GM12875 (cell line): ENCODE data around the gene USP10.

Experiments
- H3K4me3 ChIP-seq: one replicate; pipeline ENCODE4 v1.5.1; 2011; ENCODE audit warnings: low read depth, low read length, control low read depth
- CTCF ChIP-seq: IDR thresholded peaks from 2 replicates; pipeline ENCODE4 v1.5.1; 2011; ENCODE audit warnings: low read depth, mild to moderate bottlenecking, control low read depth, inconsistent platforms, low read length, moderate library complexity, borderline replicate concordance; ENCODE audit not compliant: insufficient read depth

Gene USP10

DNA sequence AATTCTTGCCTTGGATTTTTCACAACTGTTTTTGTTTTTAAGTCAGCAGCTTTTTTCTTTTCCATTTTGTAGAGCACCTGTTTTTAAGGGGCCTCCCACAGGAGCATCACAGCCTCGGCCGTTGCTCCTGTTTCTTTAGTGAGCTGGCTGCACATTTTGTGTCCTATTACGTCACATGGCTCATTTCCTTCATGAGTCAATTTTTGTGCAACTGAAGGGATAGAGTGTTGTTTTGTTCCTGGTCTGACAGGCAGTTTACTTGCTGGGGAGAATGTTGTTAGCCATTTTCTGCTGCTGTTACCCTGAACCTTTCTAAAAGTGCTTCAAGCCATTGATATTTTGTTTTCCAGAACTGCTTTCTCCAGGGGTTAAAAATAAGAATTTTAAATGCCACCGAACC is 75.0 kb downstream of the USP10 start:
- TF ChIP-seq CTCF, result no peak
- no peak overlapping the region for H3K4me3 ChIP-seq

DNA sequence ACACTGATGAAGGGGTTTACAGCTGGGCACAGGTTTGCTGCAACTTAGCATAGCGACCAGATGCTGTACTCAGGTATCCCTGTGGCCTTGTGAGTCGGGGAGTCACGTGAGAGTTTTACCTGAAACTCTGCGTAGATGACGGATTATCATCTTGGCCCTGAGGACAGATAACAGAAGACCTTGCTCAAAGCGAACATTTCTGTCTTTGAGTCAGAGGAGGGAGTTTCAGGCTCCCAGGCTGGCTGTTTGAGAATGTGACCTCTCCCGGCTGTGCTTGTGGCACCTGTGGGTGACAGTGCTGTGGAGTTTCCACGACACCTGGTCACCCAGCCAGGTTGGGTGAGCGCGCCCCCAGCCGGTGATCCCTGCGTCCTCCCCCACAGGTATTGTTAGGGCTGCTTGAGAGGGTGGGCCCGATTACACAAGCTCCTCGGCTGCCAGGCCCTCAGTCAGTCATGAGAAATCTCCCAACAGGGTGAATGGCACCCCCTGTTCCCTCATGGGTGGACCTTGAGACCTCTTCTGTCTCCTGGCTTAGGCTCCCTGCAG is 75.5 kb downstream of the USP10 start:
- no peak for TF ChIP-seq CTCF
- no peak overlapping the region for H3K4me3 ChIP-seq

DNA sequence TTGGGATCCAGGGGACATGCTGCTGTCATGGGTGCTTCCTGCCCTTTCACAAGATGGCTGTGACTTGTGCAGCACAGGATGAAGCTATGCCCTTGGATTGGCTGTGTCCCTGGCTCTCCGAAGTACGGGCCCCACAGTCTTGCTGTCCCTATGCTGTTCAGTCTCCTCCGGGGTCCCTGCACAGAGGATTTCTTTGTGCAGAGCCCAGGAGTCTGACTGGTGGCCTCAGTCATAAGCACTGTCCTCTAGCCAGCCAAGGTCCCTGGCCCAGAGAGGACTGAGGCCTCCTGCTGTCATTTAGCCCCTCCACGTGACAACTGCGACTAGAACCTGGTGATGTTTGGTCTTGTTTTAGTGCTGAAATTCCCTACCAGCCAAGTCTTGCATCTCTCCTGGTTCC is 77.6 kb downstream of the USP10 start:
- TF ChIP-seq CTCF, result no peak
- H3K4me3 ChIP-seq, result no peak overlapping the region

DNA sequence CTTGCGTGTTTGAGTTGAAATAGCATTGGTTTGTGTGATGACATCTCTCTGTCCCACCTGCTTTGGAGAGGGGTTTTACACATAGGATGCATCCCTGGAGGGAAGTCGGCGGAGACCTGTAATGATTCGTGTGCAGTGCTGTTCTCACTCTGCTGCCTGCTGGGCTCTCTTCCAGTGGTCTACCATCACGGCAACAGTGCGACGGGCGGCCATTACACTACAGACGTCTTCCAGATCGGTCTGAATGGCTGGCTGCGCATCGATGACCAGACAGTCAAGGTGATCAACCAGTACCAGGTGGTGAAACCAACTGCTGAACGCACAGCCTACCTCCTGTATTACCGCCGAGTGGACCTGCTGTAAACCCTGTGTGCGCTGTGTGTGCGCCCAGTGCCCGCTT is 78.9 kb downstream of the USP10 start:
- H3K4me3 ChIP-seq, result no peak overlapping the region
- no peak for TF ChIP-seq CTCF

GRCh38 chr16:84780063-84780462 is 80.3 kb downstream of the USP10 start:
- no peak for TF ChIP-seq CTCF
- H3K4me3 ChIP-seq, result no peak overlapping the region

- TF ChIP-seq CTCF, result no peak
- H3K4me3 ChIP-seq, result no peak overlapping the region
Measured at GRCh38 chr16:84780544-84781376, 81.0 kb downstream of the USP10 start.

DNA sequence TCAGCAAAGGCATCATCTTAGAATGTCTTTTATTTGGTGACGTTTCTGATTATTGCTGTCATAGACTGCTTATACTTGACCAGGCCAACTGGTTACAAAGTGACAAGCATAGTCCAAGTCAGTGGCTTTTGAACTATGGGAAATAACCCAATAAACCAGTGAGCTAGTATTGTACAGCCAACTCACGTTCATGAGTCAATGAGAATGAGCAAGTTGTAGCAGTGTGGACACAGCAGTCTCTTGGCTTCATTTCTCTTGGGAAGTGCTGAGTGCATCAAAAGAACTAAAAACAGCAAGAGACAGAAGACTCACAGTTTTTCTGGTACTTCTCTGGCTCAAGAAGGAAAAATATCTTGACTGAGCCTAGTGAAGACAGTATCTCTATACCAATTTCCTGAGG is 83.0 kb downstream of the USP10 start:
- no peak overlapping the region for H3K4me3 ChIP-seq
- TF ChIP-seq CTCF, result no peak
